ENCODE measurements around the gene SLC13A4.
"Not testable (repeated sequence)": the region's sequence is repeated elsewhere in the genome, so short reads cannot be mapped to it uniquely, and the experiment has no call there.

SLC13A4 gene

GRCh38 chr7:135728136-135728669, at the start of gene SLC13A4:
Gene SLC13A4 (minus strand): TSS chr7:135728186. CDS start chr7:135727496, 690 bp downstream.
- H3K27me3 ChIP-seq (ENCODE audit: insufficient read depth, poor library complexity, severe bottlenecking) = no peaks in the 10 kb centered on the region
- H3K4me3 ChIP-seq (ENCODE audit: severe bottlenecking) = no peak within 1 kb of the TSS
- no peaks in the 10 kb centered on the region for H3K9me3 ChIP-seq (ENCODE audit: severe bottlenecking)
- no peak for DNase-seq (ENCODE audit: low spot score)
- no peaks in the 10 kb centered on the region for H3K36me3 ChIP-seq (ENCODE audit: low read depth)
- H3K4me1 ChIP-seq (ENCODE audit: insufficient read depth, poor library complexity, severe bottlenecking) = no peaks in the 10 kb centered on the region
- ATAC-seq (ENCODE audit: low read depth) = no peak
- no peak within 1 kb of the TSS for H3K27ac ChIP-seq (ENCODE audit: poor library complexity, severe bottlenecking)
- TF ChIP-seq, protein P1, sequence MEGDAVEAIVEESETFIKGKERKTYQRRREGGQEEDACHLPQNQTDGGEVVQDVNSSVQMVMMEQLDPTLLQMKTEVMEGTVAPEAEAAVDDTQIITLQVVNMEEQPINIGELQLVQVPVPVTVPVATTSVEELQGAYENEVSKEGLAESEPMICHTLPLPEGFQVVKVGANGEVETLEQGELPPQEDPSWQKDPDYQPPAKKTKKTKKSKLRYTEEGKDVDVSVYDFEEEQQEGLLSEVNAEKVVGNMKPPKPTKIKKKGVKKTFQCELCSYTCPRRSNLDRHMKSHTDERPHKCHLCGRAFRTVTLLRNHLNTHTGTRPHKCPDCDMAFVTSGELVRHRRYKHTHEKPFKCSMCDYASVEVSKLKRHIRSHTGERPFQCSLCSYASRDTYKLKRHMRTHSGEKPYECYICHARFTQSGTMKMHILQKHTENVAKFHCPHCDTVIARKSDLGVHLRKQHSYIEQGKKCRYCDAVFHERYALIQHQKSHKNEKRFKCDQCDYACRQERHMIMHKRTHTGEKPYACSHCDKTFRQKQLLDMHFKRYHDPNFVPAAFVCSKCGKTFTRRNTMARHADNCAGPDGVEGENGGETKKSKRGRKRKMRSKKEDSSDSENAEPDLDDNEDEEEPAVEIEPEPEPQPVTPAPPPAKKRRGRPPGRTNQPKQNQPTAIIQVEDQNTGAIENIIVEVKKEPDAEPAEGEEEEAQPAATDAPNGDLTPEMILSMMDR (IDR thresholded peaks at IDR 0.05; ENCODE audit: poor library complexity, severe bottlenecking) = no peak

DNA sequence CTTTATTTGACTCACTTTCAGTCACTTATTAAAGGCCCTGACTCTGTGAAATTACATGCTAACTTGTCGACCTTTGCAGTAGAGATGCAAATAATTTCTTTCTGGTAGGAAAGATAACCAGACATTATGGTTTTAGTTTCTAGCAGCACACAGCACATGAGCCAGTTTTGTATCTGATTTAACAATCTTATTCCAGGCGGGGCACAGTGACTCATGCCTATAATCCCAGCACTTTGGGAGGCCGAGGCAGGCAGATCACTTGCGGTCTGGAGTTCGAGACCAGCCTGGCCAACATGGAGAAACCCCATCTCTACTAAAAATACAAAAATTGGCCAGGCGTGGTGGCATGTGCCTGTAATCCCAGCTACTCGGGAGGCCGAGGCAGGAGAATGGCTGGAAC, 47.9 kb upstream of the SLC13A4 start:
- ATAC-seq (ENCODE audit: low read depth); H3K9me3 ChIP-seq (ENCODE audit: severe bottlenecking); H3K27me3 ChIP-seq (ENCODE audit: insufficient read depth, poor library complexity, severe bottlenecking); H3K4me3 ChIP-seq (ENCODE audit: severe bottlenecking); H3K36me3 ChIP-seq (ENCODE audit: low read depth); DNase-seq (ENCODE audit: low spot score); H3K27ac ChIP-seq (ENCODE audit: poor library complexity, severe bottlenecking): not testable (repeated sequence)
- H3K4me1 ChIP-seq (ENCODE audit: insufficient read depth, poor library complexity, severe bottlenecking) = peaks cover 25% of the 10 kb centered on the region

GRCh38 chr7:135775230-135775629, 47.2 kb upstream of the SLC13A4 start:
- TF ChIP-seq, protein P1 (IDR thresholded peaks at IDR 0.05; ENCODE audit: poor library complexity, severe bottlenecking) = no peak
- no peaks in the 10 kb centered on the region for H3K9me3 ChIP-seq (ENCODE audit: severe bottlenecking)
- peaks cover 25% of the 10 kb centered on the region for H3K4me1 ChIP-seq (ENCODE audit: insufficient read depth, poor library complexity, severe bottlenecking)
- H3K36me3 ChIP-seq (ENCODE audit: low read depth) = no peaks in the 10 kb centered on the region
- H3K27me3 ChIP-seq (ENCODE audit: insufficient read depth, poor library complexity, severe bottlenecking) = no peaks in the 10 kb centered on the region
- DNase-seq (ENCODE audit: low spot score) = no peak
- H3K27ac ChIP-seq (ENCODE audit: poor library complexity, severe bottlenecking) = peak overlapping the region; percentile 43
- ATAC-seq (ENCODE audit: low read depth) = no peak
- no peak overlapping the region for H3K4me3 ChIP-seq (ENCODE audit: severe bottlenecking)

- no peaks in the 10 kb centered on the region for H3K27me3 ChIP-seq (ENCODE audit: insufficient read depth, poor library complexity, severe bottlenecking)
- DNase-seq (ENCODE audit: low spot score) = no peak
- no peaks in the 10 kb centered on the region for H3K36me3 ChIP-seq (ENCODE audit: low read depth)
- no peak overlapping the region for H3K4me3 ChIP-seq (ENCODE audit: severe bottlenecking)
- peaks cover 25% of the 10 kb centered on the region for H3K4me1 ChIP-seq (ENCODE audit: insufficient read depth, poor library complexity, severe bottlenecking)
- TF ChIP-seq, protein P1 (IDR thresholded peaks at IDR 0.05; ENCODE audit: poor library complexity, severe bottlenecking) = no peak
- H3K9me3 ChIP-seq (ENCODE audit: severe bottlenecking) = no peaks in the 10 kb centered on the region
- peak overlapping the region; percentile 43 for H3K27ac ChIP-seq (ENCODE audit: poor library complexity, severe bottlenecking)
- peak; percentile 100 for ATAC-seq (ENCODE audit: low read depth)
Observed at GRCh38 chr7:135774284-135774683, 46.3 kb upstream of the SLC13A4 start.

GRCh38 chr7:135773464-135773863, 45.5 kb upstream of the SLC13A4 start:
- ATAC-seq (ENCODE audit: low read depth) (no peak), DNase-seq (ENCODE audit: low spot score) (no peak)
- TF ChIP-seq, protein P1 (IDR thresholded peaks at IDR 0.05; ENCODE audit: poor library complexity, severe bottlenecking) = no peak
- H3K27me3 ChIP-seq (ENCODE audit: insufficient read depth, poor library complexity, severe bottlenecking) = no peaks in the 10 kb centered on the region
- H3K9me3 ChIP-seq (ENCODE audit: severe bottlenecking) = no peaks in the 10 kb centered on the region
- H3K36me3 ChIP-seq (ENCODE audit: low read depth) = no peaks in the 10 kb centered on the region
- peak overlapping the region; percentile 43 for H3K27ac ChIP-seq (ENCODE audit: poor library complexity, severe bottlenecking)
- H3K4me3 ChIP-seq (ENCODE audit: severe bottlenecking) = no peak overlapping the region
- peaks cover 25% of the 10 kb centered on the region for H3K4me1 ChIP-seq (ENCODE audit: insufficient read depth, poor library complexity, severe bottlenecking)

Data from RWPE2 (cell line).